Peyer's patch (tissue), 4 donors: Measurements from ENCODE around the gene LCE1B. TPM values are rescaled to one million over a fixed set of nuclear protein-coding genes. Genes with fewer than 3 reads are reported as not detected.

Experiments used
- DNase-seq, 3 donors: peaks; one replicate each; pipeline ENCODE4 v3.0.0-alpha.2; 2017 to 2019
- H3K27ac ChIP-seq, 4 donors: fragments of 200-600 bp; sonication (generic); one replicate each; pipeline ENCODE4 v1.5.1; 2016 to 2019
- H3K27me3 ChIP-seq, 2 donors: fragments of 200-600 bp; sonication (generic); one replicate each; pipeline ENCODE4 v1.5.1; 2019
- H3K36me3 ChIP-seq, 3 donors: fragments of 200-600 bp; sonication (generic); one replicate each; pipeline ENCODE4 v1.5.1; 2016 to 2019
- H3K4me1 ChIP-seq, 4 donors: fragments of 200-600 bp; sonication (generic); one replicate each; pipeline ENCODE4 v1.5.1; 2016 to 2019
- H3K4me3 ChIP-seq, 4 donors: fragments of 200-600 bp; sonication (generic); 1 replicate in 3 of 4; 2 replicates in 1 of 4; pipeline ENCODE4 v1.5.1; 2016 to 2019; ENCODE audit warnings: mild to moderate bottlenecking in 1 of 4
- H3K9me3 ChIP-seq, 4 donors: fragments of 200-600 bp; sonication (generic); one replicate each; pipeline ENCODE4 v1.5.1; 2016 to 2019; ENCODE audit warnings: mild to moderate bottlenecking in 1 of 4
- CTCF ChIP-seq, 6 experiments: fragments of 450-650 bp in 4 of 6; fragments of 200-600 bp in 2 of 6; sonication (generic) in 1 of 6; IDR thresholded peaks; one replicate each; pipeline ENCODE4 v1.5.1; 2017 to 2019; ENCODE audit warnings: antibody characterized with exemption in 6 of 6, mild to moderate bottlenecking in 3 of 6, moderate library complexity in 1 of 6
- POLR2A ChIP-seq, 2 donors: fragments of 450-650 bp; IDR thresholded peaks; one replicate each; pipeline ENCODE4 v1.5.1; 2017; ENCODE audit warnings: antibody characterized with exemption in 2 of 2, mild to moderate bottlenecking in 2 of 2, moderate library complexity in 2 of 2
- total RNA-seq, 4 donors: library from RNA; depleted of rRNA; stranded (reverse); fragments of >200 nt; gene quantifications; one replicate each; pipeline ENCODE4 v1.1.0, GENCODE V29; 2016

LCE1B gene
- total RNA-seq, 4 donors from 2014 or later, result not detected

GRCh38 chr1:152777510-152778137, 34.1 kb upstream of the LCE1B start:
- no peaks in the 10 kb centered on the region for H3K4me1 ChIP-seq
- H3K27me3 ChIP-seq, result no peaks in the 10 kb centered on the region
- no peak overlapping the region for H3K4me3 ChIP-seq
- no peak for DNase-seq
- H3K9me3 ChIP-seq, result no peaks in the 10 kb centered on the region
- no peak for TF ChIP-seq POLR2A (IDR thresholded peaks at IDR 0.05)
- H3K27ac ChIP-seq, result no peak overlapping the region
- no peaks in the 10 kb centered on the region for H3K36me3 ChIP-seq

- TF ChIP-seq POLR2A (IDR thresholded peaks at IDR 0.05) (no peak), CTCF (IDR thresholded peaks at IDR 0.05) (no peak)
- H3K36me3 ChIP-seq, result no peaks in the 10 kb centered on the region
- no peak overlapping the region for H3K27ac ChIP-seq
- no peak overlapping the region for H3K4me3 ChIP-seq
- no peaks in the 10 kb centered on the region for H3K4me1 ChIP-seq
- H3K27me3 ChIP-seq, result no peaks in the 10 kb centered on the region
- DNase-seq, result no peak
- H3K9me3 ChIP-seq, result no peaks in the 10 kb centered on the region
Observed at GRCh38 chr1:152783095-152783494, 28.7 kb upstream of the LCE1B start.

- TF ChIP-seq CTCF (IDR thresholded peaks at IDR 0.05), result no peak
- TF ChIP-seq POLR2A (IDR thresholded peaks at IDR 0.05), result no peak
- Histone ChIP-seq H3K9me3 (no peaks in the 10 kb centered on the region), H3K27me3 (no peaks in the 10 kb centered on the region), H3K4me3 (no peak within 1 kb of the TSS), H3K4me1 (no peaks in the 10 kb centered on the region), H3K36me3 (no peaks in the 10 kb centered on the region), H3K27ac (no peak within 1 kb of the TSS)
- DNase-seq, result no peak
Observed at GRCh38 chr1:152786077-152786476, 25.7 kb upstream of the LCE1B start, which contains the start of gene LCE1E. Gene LCE1E (plus strand): TSS chr1:152786257. CDS start chr1:152787300, 1,043 bp downstream.

- TF ChIP-seq POLR2A (IDR thresholded peaks at IDR 0.05) (no peak), CTCF (IDR thresholded peaks at IDR 0.05) (no peak)
- Histone ChIP-seq H3K36me3 (no peaks in the 10 kb centered on the region), H3K9me3 (no peaks in the 10 kb centered on the region), H3K4me3 (no peak overlapping the region), H3K27me3 (no peaks in the 10 kb centered on the region), H3K27ac (no peak overlapping the region), H3K4me1 (no peaks in the 10 kb centered on the region)
- DNase-seq, result no peak
Observed at GRCh38 chr1:152795686-152796085, 16.1 kb upstream of the LCE1B start.

- Histone ChIP-seq H3K27me3 (no peaks in the 10 kb centered on the region), H3K4me3 (no peak within 1 kb of the TSS), H3K27ac (no peak within 1 kb of the TSS), H3K4me1 (no peaks in the 10 kb centered on the region), H3K36me3 (no peaks in the 10 kb centered on the region), H3K9me3 (no peaks in the 10 kb centered on the region)
- TF ChIP-seq POLR2A (IDR thresholded peaks at IDR 0.05), result no peak
- no peak for TF ChIP-seq CTCF (IDR thresholded peaks at IDR 0.05)
- no peak for DNase-seq
Observed at GRCh38 chr1:152796421-152796820, 15.3 kb upstream of the LCE1B start, which contains the start of gene LCE1D. Gene LCE1D (plus strand): TSS chr1:152796721. CDS start chr1:152797795, 1,074 bp downstream.

- no peaks in the 10 kb centered on the region for H3K36me3 ChIP-seq
- DNase-seq, result no peak
- no peaks in the 10 kb centered on the region for H3K9me3 ChIP-seq
- no peaks in the 10 kb centered on the region for H3K27me3 ChIP-seq
- TF ChIP-seq CTCF (IDR thresholded peaks at IDR 0.05) (no peak), POLR2A (IDR thresholded peaks at IDR 0.05) (no peak)
- H3K27ac ChIP-seq, result no peak overlapping the region
- H3K4me3 ChIP-seq, result no peak overlapping the region
- no peaks in the 10 kb centered on the region for H3K4me1 ChIP-seq
Observed at GRCh38 chr1:152801333-152801732, 10.4 kb upstream of the LCE1B start.
